ENCODE data around the gene PELI1.
A peak's percentile ranks its signal among the peaks of the same experiment; 100 is the strongest.

PELI1 gene

GRCh38 chr2:64168201-64168600 is 24.0 kb upstream of the PELI1 start:
- DNase-seq (ENCODE audit: low read depth): no peak
- H3K4me3 ChIP-seq (ENCODE audit: low read depth, low read length): no peak overlapping the region
- no peak for TF ChIP-seq CTCF (conservative IDR thresholded peaks at IDR 0.05; ENCODE audit: low read depth, low read length)

GRCh38 chr2:64166637-64167420 is 22.6 kb upstream of the PELI1 start:
- H3K4me3 ChIP-seq (ENCODE audit: low read depth, low read length): no peak overlapping the region
- TF ChIP-seq CTCF (conservative IDR thresholded peaks at IDR 0.05; ENCODE audit: low read depth, low read length): no peak
- peak; percentile 38 for DNase-seq (ENCODE audit: low read depth)

GRCh38 chr2:64166212-64166611 is 22.0 kb upstream of the PELI1 start:
- DNase-seq (ENCODE audit: low read depth): no peak
- TF ChIP-seq CTCF (conservative IDR thresholded peaks at IDR 0.05; ENCODE audit: low read depth, low read length): no peak
- H3K4me3 ChIP-seq (ENCODE audit: low read depth, low read length): no peak overlapping the region

GRCh38 chr2:64165706-64166105 is 21.5 kb upstream of the PELI1 start:
- H3K4me3 ChIP-seq (ENCODE audit: low read depth, low read length): no peak overlapping the region
- DNase-seq (ENCODE audit: low read depth): peak; percentile 83
- no peak for TF ChIP-seq CTCF (conservative IDR thresholded peaks at IDR 0.05; ENCODE audit: low read depth, low read length)

- no peak for DNase-seq (ENCODE audit: low read depth)
- H3K4me3 ChIP-seq (ENCODE audit: low read depth, low read length): no peak overlapping the region
- no peak for TF ChIP-seq CTCF (conservative IDR thresholded peaks at IDR 0.05; ENCODE audit: low read depth, low read length)
These were observed 20.4 kb upstream of the PELI1 start for GRCh38 chr2:64164629-64165028.

GRCh38 chr2:64162516-64162915 is 18.3 kb upstream of the PELI1 start:
- no peak for TF ChIP-seq CTCF (conservative IDR thresholded peaks at IDR 0.05; ENCODE audit: low read depth, low read length)
- DNase-seq (ENCODE audit: low read depth): no peak
- no peak overlapping the region for H3K4me3 ChIP-seq (ENCODE audit: low read depth, low read length)

GRCh38 chr2:64157792-64158191 is 13.6 kb upstream of the PELI1 start:
- no peak overlapping the region for H3K4me3 ChIP-seq (ENCODE audit: low read depth, low read length)
- TF ChIP-seq CTCF (conservative IDR thresholded peaks at IDR 0.05; ENCODE audit: low read depth, low read length): no peak
- DNase-seq (ENCODE audit: low read depth): no peak

Measured in choroid plexus epithelial cell (primary cell).